Keratinocyte (primary cell): ENCODE results near the gene FNBP1.

Experiments used
- EZH2 ChIP-seq: IDR thresholded peaks from one replicate; pipeline ENCODE4 v1.6.1; 2012; ENCODE audit warnings: inconsistent platforms, mild to moderate bottlenecking, low read length, moderate library complexity
- TF ChIP-seq, protein P1 (sequence below), 3 experiments: IDR thresholded peaks in 1 of 3; conservative IDR thresholded peaks in 1 of 3; optimal IDR thresholded peaks in 1 of 3; 2 replicates in 2 of 3; 3 replicates in 1 of 3; pipeline versions ENCODE3 to v1.5.1; 2011; ENCODE audit warnings: low read length in 3 of 3, mild to moderate bottlenecking in 3 of 3, moderate library complexity in 2 of 3, control low read depth in 1 of 3, inconsistent platforms in 1 of 3; ENCODE audit not compliant: insufficient read depth in 2 of 3; ENCODE audit errors: extremely low read depth in 1 of 3

DNA sequence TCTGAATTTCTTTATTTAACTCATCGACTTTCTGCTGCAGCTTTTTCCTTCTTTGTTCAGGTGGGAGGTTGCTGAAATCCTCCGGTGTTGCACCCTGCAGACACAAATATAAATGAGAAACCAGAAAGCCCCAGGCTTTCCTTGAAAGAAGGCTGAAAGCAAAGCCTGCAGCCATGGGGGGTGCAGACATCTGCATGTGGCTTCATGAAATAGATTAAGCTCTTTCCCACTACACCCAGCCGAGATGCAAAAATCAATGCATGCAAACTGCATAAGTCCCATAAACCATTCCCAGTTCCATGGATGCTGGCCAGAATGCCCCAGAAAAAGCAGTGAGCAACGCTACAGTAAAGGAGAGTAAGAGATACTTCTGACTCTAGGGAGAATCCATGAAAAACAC, 134.1 kb downstream of the FNBP1 start:
- TF ChIP-seq, protein P1, sequence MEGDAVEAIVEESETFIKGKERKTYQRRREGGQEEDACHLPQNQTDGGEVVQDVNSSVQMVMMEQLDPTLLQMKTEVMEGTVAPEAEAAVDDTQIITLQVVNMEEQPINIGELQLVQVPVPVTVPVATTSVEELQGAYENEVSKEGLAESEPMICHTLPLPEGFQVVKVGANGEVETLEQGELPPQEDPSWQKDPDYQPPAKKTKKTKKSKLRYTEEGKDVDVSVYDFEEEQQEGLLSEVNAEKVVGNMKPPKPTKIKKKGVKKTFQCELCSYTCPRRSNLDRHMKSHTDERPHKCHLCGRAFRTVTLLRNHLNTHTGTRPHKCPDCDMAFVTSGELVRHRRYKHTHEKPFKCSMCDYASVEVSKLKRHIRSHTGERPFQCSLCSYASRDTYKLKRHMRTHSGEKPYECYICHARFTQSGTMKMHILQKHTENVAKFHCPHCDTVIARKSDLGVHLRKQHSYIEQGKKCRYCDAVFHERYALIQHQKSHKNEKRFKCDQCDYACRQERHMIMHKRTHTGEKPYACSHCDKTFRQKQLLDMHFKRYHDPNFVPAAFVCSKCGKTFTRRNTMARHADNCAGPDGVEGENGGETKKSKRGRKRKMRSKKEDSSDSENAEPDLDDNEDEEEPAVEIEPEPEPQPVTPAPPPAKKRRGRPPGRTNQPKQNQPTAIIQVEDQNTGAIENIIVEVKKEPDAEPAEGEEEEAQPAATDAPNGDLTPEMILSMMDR (optimal IDR thresholded peaks at IDR 0.05 in 1 of 3, IDR thresholded peaks at IDR 0.05 in 1 of 3, conservative IDR thresholded peaks at IDR 0.05 in 1 of 3; ENCODE audit: extremely low read depth in 1 of 3, insufficient read depth in 2 of 3, low read length in 3 of 3): no peak
- no peak for TF ChIP-seq EZH2
